ENCODE data around the gene NTRK2.

Gene NTRK2

DNA sequence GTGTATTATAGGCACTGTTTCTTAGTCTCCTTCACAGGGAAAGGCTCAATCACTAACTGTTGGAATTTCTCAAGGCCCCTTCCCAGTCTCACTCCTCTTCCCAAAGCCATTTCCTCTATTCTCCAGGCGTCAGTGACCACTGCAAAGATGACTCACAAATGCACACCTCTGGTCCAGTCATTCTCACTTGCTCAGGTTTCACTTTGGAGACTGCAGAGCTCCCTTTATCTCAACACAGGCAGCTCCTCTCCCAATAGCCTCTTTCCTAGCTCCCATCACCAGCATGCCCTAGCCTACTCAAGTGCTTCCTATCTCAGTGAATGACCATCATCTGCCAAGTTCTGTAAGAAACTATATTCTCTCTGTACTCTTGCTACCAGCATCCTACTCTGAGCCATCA, 323.6 kb downstream of the NTRK2 start:
- no peak for DNase-seq

- no peak for DNase-seq
Observed at GRCh38 chr9:84996029-84996428, 326.5 kb downstream of the NTRK2 start.

DNA sequence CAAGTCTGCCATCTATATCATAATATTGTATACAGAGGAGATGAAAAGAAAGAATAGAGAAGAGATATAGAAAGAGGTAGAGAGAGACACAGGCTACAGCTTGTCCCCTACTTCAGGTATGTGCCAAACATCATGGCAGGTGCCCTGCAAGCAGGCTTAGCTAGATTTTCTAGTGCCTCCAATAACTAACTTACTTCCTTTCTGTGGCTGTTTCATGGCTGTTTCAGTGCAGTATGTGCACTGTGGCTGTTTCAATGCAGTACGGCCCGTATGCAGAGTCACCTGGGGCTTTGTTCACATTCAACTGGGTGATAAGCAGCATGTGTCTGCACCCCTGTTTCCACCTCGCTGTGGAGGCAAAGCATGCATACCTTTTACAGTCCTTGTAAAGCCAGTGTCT, 327.2 kb downstream of the NTRK2 start:
- no peak for DNase-seq

GRCh38 chr9:84997472-84997871, 327.9 kb downstream of the NTRK2 start:
- no peak for DNase-seq

- DNase-seq: no peak
Observed at GRCh38 chr9:84998639-84999038, 329.1 kb downstream of the NTRK2 start.

DNA sequence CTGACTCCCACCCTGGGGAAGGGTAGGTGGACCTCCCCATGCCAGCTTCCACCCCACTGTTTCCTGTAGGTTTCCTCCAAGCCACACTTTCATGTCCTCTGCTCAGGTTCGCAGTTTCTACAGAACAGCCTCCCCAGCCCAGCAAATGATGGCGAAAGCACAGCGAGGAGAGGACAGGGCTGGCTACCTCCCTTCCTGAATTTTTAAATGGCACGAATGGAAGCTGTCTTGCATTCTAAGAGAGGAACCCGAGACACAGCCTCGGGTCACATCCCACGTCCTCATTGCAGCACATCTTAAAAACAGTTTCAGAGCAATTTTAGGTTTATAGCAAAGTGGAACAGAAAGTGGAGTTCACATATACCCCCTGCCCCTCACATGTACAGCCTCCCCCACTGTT, 330.3 kb downstream of the NTRK2 start:
- DNase-seq: no peak

DNA sequence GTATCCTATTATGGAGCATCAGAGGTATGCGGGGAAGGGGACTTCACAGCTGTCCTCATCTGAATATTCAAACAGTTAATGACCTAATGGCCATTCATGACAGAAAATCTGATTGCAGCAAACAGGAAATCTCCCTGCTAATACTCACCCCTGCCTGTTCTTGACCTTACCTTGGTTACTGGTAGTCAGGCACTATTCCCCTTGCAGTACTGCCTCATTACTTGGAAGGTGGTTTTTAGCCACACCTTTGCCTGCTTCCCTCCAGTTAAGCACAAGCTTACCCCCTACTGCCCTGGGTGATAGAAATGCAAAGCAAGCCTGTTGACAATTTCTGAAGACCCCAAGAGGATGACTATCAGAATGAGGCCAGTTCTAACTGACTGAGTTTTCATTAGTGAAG, 332.4 kb downstream of the NTRK2 start:
- DNase-seq: no peak

- DNase-seq: no peak
Observed at GRCh38 chr9:85004818-85005413, 335.4 kb downstream of the NTRK2 start.

DNA sequence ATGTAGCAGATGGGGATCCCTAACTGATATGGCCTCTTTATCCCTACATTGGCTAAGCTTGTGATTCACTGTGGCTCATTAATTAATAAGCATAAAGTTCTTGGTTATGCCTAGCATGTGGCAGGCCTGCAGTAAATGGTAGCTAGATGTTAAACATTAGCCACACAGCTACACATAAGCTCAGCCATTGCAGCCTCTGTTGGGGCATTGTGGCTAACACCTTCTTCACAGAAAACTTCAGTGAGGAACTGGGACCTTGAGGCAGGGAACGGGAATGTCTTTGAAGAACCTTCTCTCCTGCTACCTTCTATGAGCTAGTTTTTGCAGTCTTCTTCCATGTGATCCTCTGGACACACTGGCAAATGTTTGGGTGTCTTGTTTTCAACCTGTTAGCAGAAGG, 338.2 kb downstream of the NTRK2 start:
- DNase-seq: no peak

DNA sequence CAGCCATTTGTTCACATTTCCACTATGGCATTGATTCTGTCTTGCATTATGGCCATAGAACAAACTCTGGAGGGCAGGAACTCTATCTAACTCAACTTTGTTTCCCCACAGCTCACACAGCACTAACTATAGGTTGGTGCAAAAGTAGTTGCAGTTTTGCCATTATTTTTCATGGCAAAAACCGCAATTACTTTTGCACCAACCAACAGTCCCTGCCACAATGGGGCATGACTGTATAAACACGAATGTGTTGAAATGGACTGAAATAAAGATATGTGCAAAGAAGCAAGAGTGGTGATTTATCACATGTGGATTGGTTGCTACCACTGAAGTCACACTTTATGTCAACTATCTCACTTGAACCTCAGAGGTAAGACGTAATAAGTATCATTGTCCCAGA, 338.7 kb downstream of the NTRK2 start:
- no peak for DNase-seq

- no peak for DNase-seq
Observed at GRCh38 chr9:85009251-85009650, 339.7 kb downstream of the NTRK2 start.

DNA sequence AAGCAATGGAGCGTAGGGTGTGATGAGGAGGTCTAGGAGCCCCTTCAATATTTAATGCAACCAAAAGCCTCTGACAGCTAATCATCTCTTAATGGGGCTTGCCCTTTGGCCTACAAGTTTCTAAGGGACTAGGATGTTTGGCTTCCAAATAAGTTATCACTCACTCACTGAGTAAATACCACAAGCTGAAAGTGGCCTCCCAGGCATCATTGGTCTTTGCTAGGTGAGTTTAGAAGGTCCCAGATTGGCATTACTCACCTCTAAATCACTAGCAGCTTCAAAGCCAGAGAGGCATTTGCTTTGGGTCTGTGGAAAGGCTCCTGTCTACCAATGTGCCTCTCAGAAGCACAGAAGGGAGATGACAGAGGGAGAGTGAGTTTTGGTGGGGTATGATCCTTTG, 344.2 kb downstream of the NTRK2 start:
- no peak for DNase-seq

DNA sequence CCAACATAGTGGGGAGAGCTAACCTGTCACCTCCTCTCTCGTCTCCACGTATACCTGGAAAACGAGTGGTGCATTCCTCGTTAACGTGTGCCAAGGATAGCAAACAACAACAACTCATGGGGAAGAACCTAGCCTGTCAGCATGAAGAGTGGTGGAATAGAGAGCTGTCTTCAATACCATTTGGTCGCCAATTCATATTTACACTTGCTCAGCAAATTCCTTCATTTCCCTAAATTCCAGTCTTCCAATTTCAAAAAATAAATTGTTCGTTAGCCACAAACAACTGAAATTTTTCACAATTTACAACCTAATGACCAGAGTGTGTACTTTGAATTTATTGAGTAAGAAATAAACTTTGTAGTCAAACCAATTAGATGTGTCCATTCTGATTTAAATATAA, 344.8 kb downstream of the NTRK2 start:
- DNase-seq: no peak

DNA sequence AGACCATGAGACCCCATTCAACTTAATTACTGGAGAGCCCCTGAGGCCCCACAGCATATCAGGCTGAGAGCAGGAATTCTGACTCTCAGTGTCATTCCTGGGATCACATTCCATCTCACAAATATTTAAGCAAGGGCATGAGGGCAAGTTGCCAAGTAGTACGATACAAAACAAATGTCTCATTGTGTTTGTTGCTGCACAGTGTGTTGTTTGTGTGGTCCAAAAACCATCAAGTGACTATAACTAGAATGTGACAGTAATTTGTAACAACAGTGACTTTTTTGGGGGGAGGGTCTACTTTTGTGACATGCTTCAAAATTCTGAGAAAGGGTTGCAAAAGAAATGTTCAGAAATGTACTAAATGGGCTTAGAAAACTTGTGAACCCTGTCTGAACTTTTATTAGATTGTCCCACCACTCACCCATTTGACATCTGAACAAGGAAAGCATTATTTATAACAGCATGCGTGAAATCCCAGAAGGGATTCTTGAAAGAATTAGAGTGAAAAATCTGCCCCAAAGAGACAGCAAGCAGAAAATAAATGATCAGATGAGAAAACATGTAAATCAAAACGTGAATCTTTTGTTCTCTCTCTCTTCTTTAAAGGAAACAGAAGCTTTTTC, 347.0 kb downstream of the NTRK2 start:
- no peak for DNase-seq

GRCh38 chr9:85020791-85021190, 351.3 kb downstream of the NTRK2 start:
- DNase-seq: no peak

- no peak for DNase-seq
Observed at GRCh38 chr9:85021686-85022085, 352.2 kb downstream of the NTRK2 start.

GRCh38 chr9:85024374-85024773, 354.8 kb downstream of the NTRK2 start:
- no peak for DNase-seq

GRCh38 chr9:85025638-85026037, 356.1 kb downstream of the NTRK2 start:
- DNase-seq: no peak

DNA sequence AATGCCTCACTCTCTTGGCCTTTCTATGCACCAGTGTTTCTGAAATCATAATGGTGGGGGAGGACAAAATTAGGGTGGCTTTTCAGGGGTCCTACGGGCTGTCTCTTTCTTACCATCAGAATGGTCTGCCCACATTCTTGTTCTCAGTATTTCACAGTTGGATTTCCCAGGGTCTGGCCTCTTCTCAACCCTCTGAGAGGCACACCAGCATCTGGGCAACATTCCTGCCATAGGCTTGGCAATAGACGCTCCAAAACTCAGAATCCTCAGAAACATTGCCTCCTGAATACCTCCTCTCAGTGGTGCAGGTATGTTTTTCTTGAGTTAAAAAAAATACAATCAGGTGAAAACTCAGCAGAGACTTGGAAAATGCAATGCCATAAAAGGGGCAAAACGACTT, 358.3 kb downstream of the NTRK2 start:
- DNase-seq: no peak

- DNase-seq: no peak
Observed at GRCh38 chr9:85030316-85030715, 360.8 kb downstream of the NTRK2 start.

DNA sequence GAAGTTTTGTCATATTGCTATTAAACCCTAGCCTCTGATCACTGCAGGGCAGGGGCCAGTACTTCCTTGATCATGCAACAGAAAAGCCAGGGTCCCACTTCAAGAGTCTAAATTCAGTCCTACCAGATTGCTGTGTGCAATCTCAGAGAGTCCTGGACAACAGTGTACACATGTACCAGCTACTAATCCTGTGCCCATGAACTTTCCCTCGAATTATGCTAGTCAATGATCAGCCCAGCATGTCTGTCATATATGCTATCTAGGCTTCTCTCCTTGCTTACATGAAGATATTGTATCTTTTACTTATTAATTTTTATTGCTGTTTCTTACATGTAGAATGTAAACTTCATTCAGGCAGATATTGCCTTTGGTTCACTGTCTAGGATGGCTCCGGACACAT, 367.0 kb downstream of the NTRK2 start:
- DNase-seq: no peak

DNA sequence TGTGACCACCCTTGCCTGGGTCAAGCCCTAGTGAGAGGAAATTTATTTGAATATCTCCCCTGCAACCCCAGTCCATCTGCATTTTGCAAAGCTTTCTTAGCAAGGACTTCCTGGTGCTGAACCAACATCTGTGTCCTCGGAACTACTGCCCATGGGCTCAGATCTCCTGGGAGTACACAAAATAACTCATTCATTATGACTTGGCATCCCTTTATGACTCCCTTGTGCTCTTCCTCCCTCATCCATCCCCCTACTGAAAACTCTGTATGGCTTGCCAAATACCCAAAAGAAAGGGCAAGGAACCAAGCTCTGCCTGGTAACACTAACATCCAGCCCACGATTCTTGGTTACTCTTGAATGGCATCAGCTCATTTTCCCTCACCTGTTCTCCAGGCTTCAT, 368.5 kb downstream of the NTRK2 start:
- DNase-seq: no peak

DNA sequence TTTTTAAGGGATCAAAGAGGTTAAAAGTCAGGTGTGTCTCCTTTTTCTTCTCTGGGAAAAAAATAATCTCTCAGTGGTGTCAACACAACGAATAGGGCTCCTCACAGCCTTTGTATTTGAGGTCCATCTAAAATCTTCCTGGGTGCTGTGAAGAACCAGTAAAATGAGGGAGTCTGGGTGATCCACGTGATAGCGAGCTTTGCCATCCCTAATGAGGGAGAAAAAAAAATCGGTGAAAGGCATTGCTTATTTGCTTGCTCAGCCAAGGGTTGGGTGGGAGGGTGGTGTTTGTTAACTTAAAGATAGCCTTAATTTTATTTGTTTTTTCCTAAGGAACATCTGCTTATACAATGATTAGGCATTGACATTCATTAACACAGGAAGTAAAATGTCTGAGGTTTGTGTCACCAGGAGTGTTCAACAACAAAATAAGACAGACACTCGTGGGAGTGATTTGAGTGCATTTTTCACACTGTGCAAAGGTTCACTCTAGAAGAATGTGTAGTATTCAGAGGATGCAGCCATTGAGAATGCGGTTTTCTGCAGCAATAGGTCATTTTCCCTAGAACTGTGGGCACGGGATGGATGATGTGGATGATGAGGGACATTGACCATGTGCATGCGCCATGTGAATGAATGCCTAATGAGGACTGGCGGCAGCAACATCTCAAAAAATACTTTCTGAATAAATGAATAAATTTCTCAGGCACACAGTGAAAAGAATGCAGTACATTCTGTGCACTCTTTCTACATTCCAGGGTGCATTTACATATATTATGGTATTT, 369.5 kb downstream of the NTRK2 start:
- no peak for DNase-seq

DNA sequence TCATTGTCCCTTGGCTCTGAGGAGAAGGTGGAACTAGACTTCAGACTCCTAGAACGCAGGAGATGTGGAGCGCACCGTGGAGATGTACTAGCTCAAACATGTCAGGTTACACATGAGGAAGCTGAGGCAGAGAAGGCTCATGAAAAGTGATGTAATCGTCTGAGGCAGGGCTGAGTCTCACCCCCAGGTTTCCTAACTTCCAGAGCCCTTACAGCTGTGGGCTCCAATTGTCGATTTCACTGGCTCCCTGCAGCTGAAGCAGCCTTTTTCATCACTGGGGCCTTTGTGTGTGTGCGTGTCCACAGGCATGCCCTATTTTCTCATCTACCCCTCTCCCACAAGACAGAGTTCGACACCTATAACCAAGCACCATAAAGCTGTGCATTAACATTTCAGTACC, 370.6 kb downstream of the NTRK2 start:
- DNase-seq: no peak
